ENCODE measurements around the gene MBD5.

GRCh38 chr2:148209603-148210002 lies 188.7 kb downstream of the MBD5 start:
- TF ChIP-seq EZH2phosphoT487 (IDR thresholded peaks at IDR 0.05; ENCODE audit: insufficient read depth, low read depth) (no peak), EZH2 (IDR thresholded peaks at IDR 0.05; ENCODE audit: insufficient read depth, poor library complexity, severe bottlenecking) (no peak)
